ENCODE results near the gene GAP43.
"Not testable (repeated sequence)": the region's sequence is repeated elsewhere in the genome, so short reads cannot be mapped to it uniquely, and the experiment has no call there.

The GAP43 gene

GRCh38 chr3:115699706-115700105 is 76.4 kb downstream of the GAP43 start:
- DNase-seq: no peak

- DNase-seq: no peak
Observed at GRCh38 chr3:115702598-115702997, 79.3 kb downstream of the GAP43 start.

- no peak for DNase-seq
Observed at GRCh38 chr3:115704661-115705338, 81.5 kb downstream of the GAP43 start.

- DNase-seq: no peak
Observed at GRCh38 chr3:115706311-115706829, 83.1 kb downstream of the GAP43 start.

- no peak for DNase-seq
Observed at GRCh38 chr3:115708540-115708939, 85.2 kb downstream of the GAP43 start.

- no peak for DNase-seq
Observed at GRCh38 chr3:115709093-115709492, 85.8 kb downstream of the GAP43 start.

- no peak for DNase-seq
Observed at GRCh38 chr3:115709931-115710330, 86.6 kb downstream of the GAP43 start.

- DNase-seq: no peak
Observed at GRCh38 chr3:115710799-115711198, 87.5 kb downstream of the GAP43 start.

GRCh38 chr3:115712871-115713270 is 89.6 kb downstream of the GAP43 start:
- DNase-seq: no peak

- DNase-seq: no peak
Observed at GRCh38 chr3:115713284-115713683, 90.0 kb downstream of the GAP43 start.

GRCh38 chr3:115715241-115715745 is 92.0 kb downstream of the GAP43 start:
- no peak for DNase-seq

- no peak for DNase-seq
Observed at GRCh38 chr3:115720983-115721382, 97.7 kb downstream of the GAP43 start.

GRCh38 chr3:115725800-115726199 is 102.5 kb downstream of the GAP43 start:
- no peak for DNase-seq

- no peak for DNase-seq
Observed at GRCh38 chr3:115727135-115727534, 103.8 kb downstream of the GAP43 start.

GRCh38 chr3:115728013-115728412 is 104.7 kb downstream of the GAP43 start:
- no peak for DNase-seq

- not testable (repeated sequence) for DNase-seq
Observed at GRCh38 chr3:115736341-115736740, 113.0 kb downstream of the GAP43 start.

- DNase-seq: no peak
Observed at GRCh38 chr3:115741650-115742049, 118.3 kb downstream of the GAP43 start.

GRCh38 chr3:115744516-115744915 is 121.2 kb downstream of the GAP43 start:
- not testable (repeated sequence) for DNase-seq

- DNase-seq: not testable (repeated sequence)
Observed at GRCh38 chr3:115752978-115753377, 129.7 kb downstream of the GAP43 start.

GRCh38 chr3:115758076-115758763 is 134.9 kb downstream of the GAP43 start:
- no peak for DNase-seq

- DNase-seq: no peak
Observed at GRCh38 chr3:115760716-115761115, 137.4 kb downstream of the GAP43 start.

- no peak for DNase-seq
Observed at GRCh38 chr3:115761927-115762305, 138.6 kb downstream of the GAP43 start.

- no peak for DNase-seq
Observed at GRCh38 chr3:115766587-115767482, 143.5 kb downstream of the GAP43 start.

All from CD4-positive, alpha-beta T cell treated with Interferon gamma for 1 hour (primary cell).